GM19023 (cell line): Measurements from ENCODE around the gene MRPL33.
A peak's percentile ranks its signal among the peaks of the same experiment; 100 is the strongest.

Source experiments
- ATAC-seq: cut with Tn5 transposase; IDR thresholded peaks from one replicate; pipeline ENCODE4 v1.9.1; 2021; ENCODE audit warnings: mild to moderate bottlenecking, moderate library complexity; ENCODE audit not compliant: unreplicated experiment

Gene MRPL33

GRCh38 chr2:27771548-27772335 lies at the start of gene MRPL33:
Gene MRPL33 (plus strand): TSS chr2:27771719. CDS start chr2:27771778, 59 bp downstream.
- ATAC-seq: peak; percentile 97

DNA sequence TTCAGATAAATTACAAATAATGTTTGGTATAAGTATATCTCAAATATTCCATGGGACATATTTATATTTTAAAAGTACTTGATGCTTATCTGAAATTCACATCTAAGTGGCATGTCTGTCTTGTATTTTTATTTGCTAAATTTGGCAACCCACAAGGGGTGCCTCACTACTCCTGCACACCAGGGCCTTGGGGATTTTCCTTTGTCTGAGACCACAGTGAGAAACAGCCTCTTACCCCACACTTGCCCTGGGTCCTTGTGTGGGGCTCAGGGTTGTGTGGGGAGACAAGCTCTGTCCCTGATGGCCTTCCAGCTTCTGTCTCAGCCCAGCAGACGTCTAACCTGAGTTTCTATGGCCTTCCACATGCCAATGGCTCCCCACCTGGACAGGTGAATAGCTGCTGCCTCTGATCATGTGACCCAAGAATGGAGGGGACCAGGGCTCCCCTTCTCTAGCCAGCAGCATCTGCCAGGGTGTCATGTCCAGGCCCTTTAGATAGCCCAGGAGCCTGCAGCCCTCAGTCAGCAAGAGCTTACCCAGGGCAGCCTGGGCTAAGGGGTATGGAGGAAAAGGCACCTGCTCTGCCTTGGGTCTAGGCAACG lies 49.5 kb upstream of the MRPL33 start:
- ATAC-seq: no peak

DNA sequence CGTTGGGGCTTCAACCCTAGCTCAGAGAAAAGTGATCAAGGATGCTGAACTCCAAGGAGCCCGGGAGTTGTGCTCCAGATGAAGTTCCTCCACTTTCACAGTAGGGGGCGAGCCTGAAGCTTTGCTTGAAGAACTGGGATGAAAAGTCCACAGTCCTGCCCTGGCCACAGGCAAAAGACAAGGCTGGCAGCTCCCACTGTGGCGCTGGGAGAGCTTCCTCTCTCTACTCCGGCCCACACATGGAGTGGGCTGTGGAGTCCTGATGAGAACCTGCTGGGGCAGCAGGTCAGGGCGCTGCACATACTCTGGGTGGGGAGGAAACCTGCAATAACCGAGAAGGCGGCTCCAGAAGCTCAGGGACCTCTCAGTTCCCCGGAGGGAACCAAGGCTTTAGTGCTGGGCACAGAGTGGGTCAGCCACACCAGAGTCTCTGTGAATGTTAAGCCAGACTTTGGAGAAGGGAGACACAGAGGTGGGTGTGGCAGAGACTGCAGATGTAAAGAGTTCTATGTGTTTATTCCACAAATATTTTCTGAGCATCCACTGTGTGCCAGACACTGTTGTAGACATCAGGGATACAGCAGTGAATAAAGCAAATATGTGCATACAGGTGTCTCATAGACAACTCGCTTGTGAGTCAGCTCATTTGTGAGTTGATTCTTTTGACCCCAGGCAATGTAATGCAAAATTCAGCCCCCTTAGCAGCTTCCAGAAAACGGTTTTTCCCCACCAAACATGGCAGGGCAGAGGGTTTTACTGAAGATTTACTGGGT lies 48.0 kb upstream of the MRPL33 start:
- ATAC-seq: no peak

- ATAC-seq: no peak
These were observed 47.3 kb upstream of the MRPL33 start for GRCh38 chr2:27724191-27724590.

- no peak for ATAC-seq
These were observed 46.4 kb upstream of the MRPL33 start for GRCh38 chr2:27724905-27725701.

DNA sequence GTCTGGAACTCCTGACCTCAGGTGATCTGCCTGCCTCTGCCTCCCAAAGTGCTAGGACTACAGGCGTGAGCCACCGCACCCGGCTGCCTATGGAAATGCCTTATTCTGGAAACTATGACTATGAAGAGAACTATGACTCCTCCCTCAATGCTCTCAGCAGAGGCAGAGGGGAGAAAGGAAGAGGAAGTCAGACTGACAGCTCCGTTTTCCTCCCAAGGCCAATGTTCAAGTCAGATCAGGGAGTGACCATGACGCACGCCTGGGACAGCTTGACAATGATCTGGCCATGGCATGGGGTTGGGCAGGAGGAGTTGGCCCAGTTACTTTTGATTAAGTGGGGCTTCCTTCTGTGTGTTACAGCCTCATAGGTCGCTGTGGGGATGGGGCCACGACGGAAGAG lies 44.3 kb upstream of the MRPL33 start:
- no peak for ATAC-seq

DNA sequence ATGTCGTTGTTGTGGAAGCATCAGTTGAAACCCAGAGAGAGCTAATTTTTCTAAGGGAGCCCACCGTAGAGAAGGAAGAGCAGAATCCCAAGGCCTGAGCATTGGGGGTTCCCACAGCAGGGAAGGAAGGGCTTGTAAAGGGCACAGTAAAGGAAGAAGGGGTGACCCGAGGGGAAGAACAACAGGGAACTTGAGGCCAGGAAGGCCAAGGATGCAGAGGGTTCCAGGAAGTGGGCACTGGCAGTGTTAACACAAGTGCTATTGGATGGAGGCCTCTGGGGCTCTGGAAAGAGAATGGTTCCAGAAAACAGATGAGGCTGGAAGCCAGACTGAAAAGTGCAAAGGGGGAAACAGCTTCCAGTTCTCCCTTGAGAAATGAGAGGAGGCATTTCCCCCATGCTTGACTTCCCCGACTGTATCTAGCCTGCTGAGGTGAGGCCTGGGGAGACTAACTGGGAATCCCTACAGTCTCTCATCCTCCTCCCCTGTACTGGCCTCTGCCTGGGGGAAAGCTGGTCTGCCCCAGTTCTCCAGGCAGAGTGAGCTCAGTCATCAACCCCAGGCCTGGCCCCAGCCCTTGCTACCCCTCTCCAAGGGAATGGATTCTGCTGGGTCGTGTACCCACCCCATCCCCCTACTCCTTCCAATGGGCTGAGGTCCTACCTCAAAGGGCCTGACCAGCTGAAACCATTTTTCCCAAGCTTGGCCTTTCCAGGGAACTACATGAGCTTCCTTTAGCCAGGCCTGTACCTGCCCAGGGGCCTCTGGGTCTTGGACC lies 43.2 kb upstream of the MRPL33 start:
- ATAC-seq: no peak

DNA sequence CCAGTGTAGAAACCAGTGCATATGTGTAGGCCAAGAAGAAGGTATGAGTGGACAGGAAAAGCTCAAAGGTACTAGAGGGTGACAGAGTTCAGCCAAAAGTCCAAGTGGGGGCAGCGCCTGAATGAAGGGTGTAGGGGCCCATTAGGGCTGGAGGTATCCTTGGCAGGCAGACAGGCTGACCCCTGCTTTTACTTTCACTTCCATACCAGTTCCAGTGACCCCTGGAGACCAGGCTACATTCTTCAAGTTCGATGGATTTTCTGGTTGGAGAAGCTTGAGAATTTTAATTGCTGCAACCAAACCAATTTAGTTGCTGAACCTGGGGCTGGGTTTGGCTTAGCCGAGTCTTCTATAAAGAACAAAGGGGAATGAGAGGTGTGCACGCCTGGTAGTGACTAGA lies 42.3 kb upstream of the MRPL33 start:
- no peak for ATAC-seq

DNA sequence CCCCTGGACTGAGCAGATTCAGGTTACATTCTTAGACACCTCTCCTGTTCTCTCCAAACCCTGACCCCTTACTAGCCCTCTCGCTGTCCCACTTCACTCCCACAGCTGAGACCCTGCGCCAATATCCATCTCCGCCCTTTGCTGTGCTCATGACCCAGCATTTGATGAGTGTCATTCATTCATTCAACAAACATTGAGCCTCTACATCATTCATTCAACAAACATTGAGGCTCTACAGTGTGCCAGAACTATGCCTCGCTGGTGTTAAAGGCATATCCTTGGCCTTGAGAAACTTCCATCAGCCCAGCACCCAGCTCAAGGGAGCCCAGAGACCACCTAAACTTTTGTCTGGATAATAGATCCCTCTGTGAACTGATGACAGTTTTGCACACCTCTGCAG lies 41.9 kb upstream of the MRPL33 start:
- no peak for ATAC-seq

DNA sequence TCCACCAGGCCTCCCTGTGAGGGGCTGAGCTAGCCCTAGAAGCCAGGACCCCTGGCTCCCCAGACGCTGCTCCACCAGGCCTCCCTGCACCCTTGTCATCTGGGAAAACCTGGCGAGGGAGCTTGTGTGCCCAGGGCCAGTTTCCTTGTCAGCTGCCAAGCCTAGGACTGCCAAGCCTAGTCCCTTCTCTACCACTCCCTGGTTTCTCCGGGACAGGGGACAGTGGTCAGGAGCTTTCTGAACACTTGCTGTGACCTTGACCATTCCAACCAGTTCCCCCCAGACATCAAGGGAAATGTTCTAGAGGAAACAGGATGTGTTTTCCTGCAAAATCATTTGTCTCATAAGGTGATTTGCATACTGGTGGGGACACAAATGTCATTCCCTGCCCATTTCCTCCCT lies 41.3 kb upstream of the MRPL33 start:
- ATAC-seq: no peak

GRCh38 chr2:27730980-27731691 lies 40.4 kb upstream of the MRPL33 start:
- ATAC-seq: no peak

DNA sequence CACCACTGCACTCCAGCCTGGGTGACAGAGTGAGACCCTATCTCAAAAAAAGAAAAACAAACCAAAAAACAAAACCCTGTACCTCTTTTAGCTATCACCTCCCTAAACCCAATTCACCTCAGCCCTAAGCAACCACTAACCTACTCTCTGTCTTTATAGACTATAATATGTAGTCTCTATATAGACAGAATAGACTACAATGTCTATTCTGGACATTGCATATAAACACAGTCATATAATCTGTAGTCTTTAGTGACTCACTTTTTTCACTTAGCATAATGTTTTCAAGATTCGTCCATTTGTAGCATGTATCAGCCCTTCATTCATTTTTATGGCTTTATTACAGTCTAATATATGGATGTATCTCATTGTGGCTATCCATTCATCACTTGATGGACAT lies 37.2 kb upstream of the MRPL33 start:
- ATAC-seq: no peak

- no peak for ATAC-seq
These were observed 36.1 kb upstream of the MRPL33 start for GRCh38 chr2:27735263-27735904.

- ATAC-seq: no peak
These were observed 35.3 kb upstream of the MRPL33 start for GRCh38 chr2:27736031-27736889.

- no peak for ATAC-seq
These were observed 34.7 kb upstream of the MRPL33 start for GRCh38 chr2:27736890-27737204.

DNA sequence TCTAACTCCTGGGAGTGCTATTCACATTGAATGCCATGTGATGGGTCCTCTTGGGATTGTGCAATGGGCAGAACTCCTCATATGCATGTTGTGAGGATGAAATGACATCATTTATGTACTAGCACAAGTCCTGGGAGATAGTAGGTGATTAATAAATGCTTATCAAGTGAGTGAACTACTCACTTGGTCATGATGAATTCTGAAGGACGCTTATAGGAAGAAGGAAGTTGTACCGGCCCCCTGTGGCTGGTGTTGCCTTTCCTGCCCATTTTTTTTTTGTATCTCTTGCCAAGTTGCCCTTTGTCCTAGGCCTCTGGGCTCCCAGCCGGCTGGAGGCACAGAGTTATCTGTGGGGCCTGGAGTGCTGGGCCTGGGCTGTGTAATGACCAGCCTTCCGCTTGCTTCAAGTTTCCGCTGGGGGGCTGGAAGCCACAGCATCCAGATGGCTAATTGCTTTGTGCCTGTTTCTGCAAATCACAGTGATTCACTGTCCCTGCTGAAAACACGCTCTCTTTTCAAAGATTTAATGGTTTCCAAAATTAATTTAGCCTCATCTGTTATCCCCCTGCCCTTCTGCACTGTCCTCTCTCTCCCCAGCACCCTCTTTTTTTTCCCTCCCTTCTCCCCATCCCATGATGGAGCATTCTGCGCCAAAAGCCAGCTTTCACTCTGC lies 33.7 kb upstream of the MRPL33 start:
- no peak for ATAC-seq

- ATAC-seq: no peak
These were observed 33.0 kb upstream of the MRPL33 start for GRCh38 chr2:27738349-27739057.
